Activated naive CD4-positive, alpha-beta T cell (primary cell): ENCODE data around the gene SARS1.

Experiments
- DNase-seq, 4 experiments: peaks; one replicate each; lab custom pipeline; 2025; lab: John Stamatoyannopoulos, UW

SARS1 gene

GRCh38 chr1:109250454-109251276 lies 36.9 kb downstream of the SARS1 start:
- DNase-seq: no peak

- no peak for DNase-seq
Measured at GRCh38 chr1:109251277-109252166, 37.8 kb downstream of the SARS1 start.

GRCh38 chr1:109252167-109252892 lies 38.6 kb downstream of the SARS1 start:
- DNase-seq: no peak

GRCh38 chr1:109252893-109253802 lies 39.4 kb downstream of the SARS1 start:
- no peak for DNase-seq

- DNase-seq: no peak
Measured at GRCh38 chr1:109253803-109254620, 40.3 kb downstream of the SARS1 start.

- no peak for DNase-seq
Measured at GRCh38 chr1:109254621-109255096, 40.9 kb downstream of the SARS1 start.

GRCh38 chr1:109255097-109255651 lies 41.5 kb downstream of the SARS1 start:
- no peak for DNase-seq

- DNase-seq: no peak
Measured at GRCh38 chr1:109255678-109256077, 42.0 kb downstream of the SARS1 start.

GRCh38 chr1:109256085-109256484 lies 42.4 kb downstream of the SARS1 start:
- DNase-seq: no peak

- no peak for DNase-seq
Measured at GRCh38 chr1:109256971-109257681, 43.4 kb downstream of the SARS1 start.

GRCh38 chr1:109257682-109258421 lies 44.1 kb downstream of the SARS1 start:
- DNase-seq: no peak

GRCh38 chr1:109258481-109259466 lies 45.1 kb downstream of the SARS1 start:
- DNase-seq: no peak

- DNase-seq: no peak
Measured at GRCh38 chr1:109259674-109260557, 46.2 kb downstream of the SARS1 start.

- DNase-seq: no peak
Measured at GRCh38 chr1:109261006-109261405, 47.3 kb downstream of the SARS1 start.

- no peak for DNase-seq
Measured at GRCh38 chr1:109261578-109261977, 47.9 kb downstream of the SARS1 start.
